Fibroblast of skin of scalp (primary cell): ENCODE results near the gene PDE6D. TPM values are rescaled to one million over a fixed set of nuclear protein-coding genes. Genes with fewer than 3 reads are reported as not detected.

Source experiments
- DNase-seq: peaks from one replicate; pipeline ENCODE4 v3.0.0-alpha.2; 2013
- polyA plus RNA-seq, 2 experiments: library from polyadenylated mRNA; unstranded; fragments of 120-200 nt; gene quantifications; one replicate each; pipeline ENCODE4 v1.2.1, GENCODE V29; 2013; ENCODE audit not compliant: insufficient read length in 2 of 2

Gene PDE6D
- 23.5 TPM for polyA plus RNA-seq (2013, experiment 1 of 2; ENCODE audit: insufficient read length)
- polyA plus RNA-seq (2013, experiment 2 of 2; ENCODE audit: insufficient read length), result 23.2 TPM

GRCh38 chr2:231780909-231781797 lies at the start of gene PDE6D:
PDE6D (minus strand) TSS chr2:231781282; CDS start chr2:231781114, 168 bp downstream.
- DNase-seq, result peak; percentile 99

- no peak for DNase-seq
Observed at GRCh38 chr2:231821908-231822307, 40.8 kb upstream of the PDE6D start.

DNA sequence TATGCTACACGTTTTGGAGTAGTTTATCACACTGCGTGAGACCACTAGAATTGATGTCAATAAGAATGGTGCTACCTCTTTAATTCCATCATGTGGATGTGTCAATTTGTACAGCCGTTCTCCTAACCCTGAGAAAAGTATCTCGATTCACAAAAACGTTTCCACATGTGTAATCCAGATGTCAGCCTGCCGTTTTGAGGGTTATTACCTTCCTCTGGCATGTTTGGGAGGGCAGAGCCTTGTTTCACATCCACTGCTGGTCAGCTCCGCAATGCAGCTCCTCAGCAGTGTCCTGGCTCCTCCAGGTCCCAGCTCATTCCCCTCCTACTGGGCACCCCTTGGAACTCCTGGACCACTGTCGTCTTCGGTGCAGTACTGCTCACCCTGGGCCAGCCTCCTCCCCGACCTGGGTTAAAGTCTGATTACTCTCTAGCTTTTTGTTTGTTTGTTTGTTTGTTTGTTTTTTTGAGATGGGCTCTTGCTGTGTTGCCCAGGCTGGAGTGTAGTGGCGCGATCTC lies 39.8 kb upstream of the PDE6D start:
- no peak for DNase-seq

- no peak for DNase-seq
Observed at GRCh38 chr2:231819447-231820042, 38.5 kb upstream of the PDE6D start.

DNA sequence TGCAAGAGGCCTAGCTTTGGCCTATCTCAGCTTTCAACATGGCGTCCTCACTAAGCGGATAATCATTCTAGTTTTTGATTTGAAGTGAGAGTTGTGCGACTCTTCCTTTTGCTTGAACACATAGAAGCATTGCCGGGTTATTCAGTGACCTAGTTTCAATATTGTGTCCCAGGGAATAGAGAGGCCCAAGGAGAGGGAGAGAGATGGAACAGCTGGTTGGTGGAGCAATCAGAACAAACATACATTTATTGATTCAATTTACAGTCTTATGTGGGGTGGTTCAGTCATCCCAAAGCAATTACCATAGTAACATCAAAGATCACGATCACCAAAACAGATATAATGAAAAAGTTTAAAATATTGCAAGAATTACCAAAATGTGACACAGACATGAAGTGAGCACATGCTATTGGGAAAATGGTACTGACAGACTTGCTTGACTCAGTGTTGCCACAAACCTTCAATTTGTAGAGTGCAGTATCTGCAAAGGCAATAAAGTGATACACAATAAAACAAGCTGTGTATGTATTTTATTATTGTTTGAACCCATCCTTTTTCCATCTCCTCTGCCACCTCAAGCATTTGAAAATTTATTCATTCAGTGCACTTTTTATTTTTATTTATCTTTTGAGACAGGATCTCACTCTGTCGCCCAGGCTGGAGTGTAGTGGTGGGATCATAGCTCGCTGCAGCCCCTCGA lies 35.4 kb upstream of the PDE6D start:
- DNase-seq, result no peak

GRCh38 chr2:231810905-231811304 lies 29.8 kb upstream of the PDE6D start:
- peak; percentile 76 for DNase-seq

GRCh38 chr2:231807020-231807419 lies 25.9 kb upstream of the PDE6D start:
- peak; percentile 41 for DNase-seq

- no peak for DNase-seq
Observed at GRCh38 chr2:231803501-231804138, 22.5 kb upstream of the PDE6D start.

DNA sequence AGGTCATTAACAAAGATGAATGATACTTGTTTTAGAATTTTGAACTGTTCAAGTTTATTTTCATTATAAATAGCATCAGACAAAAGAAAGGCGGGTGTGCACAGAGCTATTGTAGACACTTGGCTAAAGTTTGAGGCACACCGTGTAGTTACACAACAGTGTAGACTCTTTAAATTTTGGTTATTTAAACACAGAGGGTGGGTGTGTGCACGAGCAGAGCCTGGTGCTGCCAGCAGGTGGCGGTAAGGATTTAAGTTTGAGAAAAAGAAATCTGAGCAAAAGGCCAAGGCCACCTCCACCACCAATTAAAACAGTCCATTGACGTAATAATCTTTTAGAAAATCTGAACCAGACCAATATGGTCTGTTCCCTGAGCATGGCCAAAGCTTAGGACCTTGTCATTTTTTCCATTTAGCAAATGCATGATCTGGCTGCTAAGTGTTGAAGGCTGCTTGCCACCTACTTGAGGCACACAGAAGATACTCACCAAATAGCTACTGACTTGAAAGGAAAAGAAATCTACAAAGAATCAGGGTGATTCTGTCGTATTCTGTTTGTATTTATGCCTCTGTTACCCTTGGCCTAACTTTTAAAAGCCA lies 19.5 kb upstream of the PDE6D start:
- peak; percentile 26 for DNase-seq

DNA sequence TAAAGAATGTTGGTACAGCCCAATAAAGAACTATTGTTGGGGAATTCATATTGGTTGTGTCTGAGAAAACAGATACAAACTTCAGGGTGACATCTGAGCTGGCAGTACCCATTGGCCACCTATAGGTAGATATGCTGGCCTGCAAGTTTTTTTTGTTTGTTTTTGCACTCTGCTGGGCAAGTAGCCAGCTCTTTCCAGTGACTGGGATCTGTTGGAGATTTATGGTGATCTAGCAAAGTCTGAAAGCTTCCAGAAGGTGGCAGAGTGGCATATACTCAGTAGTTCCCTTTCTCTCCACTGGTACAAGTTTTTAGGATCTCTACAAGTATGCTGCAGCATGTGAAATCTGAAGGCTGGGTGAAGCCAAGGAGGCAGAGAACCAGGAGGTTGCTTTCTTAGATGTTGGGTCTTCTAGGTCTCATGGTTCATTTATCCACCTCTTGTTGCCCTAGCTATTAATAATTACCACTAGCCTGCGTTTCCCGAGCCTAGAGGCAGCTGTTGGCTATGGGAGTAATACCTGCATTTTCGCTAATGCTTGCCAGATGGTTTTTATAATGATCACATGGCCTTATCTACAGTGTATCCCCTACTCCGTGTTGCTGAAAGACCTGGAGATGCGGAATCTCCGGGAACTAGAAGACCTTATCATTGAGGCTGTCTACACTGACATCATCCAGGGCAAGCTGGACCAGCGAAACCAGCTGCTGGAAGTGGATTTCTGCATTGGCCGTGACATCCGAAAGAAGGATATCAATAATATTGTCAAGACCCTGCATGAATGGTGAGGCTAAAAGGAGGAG lies 14.6 kb upstream of the PDE6D start:
- peak; percentile 77 for DNase-seq

DNA sequence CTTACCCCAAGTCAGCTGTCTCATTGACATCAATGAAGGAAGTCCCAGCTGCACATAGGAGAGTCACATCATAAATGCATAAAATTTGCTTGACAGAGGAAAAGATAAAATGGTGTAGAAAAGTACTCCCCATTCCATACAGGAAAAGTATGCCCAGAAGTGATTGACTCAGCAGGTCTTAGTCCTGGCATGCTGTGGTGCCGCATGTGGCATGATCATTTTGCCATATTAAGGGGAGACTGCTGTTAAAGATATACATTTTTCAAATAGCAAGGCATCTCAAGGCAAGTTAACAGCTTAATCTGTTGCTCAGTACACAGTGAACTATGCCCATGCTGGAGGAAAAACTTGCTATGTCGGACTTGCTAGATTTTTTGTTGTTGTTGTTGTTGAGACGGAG lies 13.3 kb upstream of the PDE6D start:
- no peak for DNase-seq

DNA sequence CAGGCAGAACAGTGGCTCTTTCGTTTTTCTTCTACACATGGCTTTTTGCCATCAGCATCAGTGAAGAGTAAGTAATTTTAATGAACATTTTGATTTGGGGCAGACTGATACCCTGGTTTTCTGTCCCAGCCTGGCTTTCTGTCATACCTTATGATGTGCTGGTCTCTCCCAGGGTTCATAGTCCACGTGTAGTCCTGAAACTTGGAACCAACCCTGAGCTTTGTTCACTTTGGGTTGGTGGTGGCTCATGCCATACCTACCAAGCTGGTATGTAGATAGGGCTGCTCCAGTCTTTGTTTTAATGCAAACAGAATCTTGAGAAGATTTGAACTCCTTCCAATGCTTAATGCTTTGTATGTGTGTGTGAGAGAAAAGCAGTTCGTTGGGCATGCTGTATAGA lies 10.0 kb upstream of the PDE6D start:
- no peak for DNase-seq

GRCh38 chr2:231786917-231787292 lies 5.8 kb upstream of the PDE6D start:
- no peak for DNase-seq

DNA sequence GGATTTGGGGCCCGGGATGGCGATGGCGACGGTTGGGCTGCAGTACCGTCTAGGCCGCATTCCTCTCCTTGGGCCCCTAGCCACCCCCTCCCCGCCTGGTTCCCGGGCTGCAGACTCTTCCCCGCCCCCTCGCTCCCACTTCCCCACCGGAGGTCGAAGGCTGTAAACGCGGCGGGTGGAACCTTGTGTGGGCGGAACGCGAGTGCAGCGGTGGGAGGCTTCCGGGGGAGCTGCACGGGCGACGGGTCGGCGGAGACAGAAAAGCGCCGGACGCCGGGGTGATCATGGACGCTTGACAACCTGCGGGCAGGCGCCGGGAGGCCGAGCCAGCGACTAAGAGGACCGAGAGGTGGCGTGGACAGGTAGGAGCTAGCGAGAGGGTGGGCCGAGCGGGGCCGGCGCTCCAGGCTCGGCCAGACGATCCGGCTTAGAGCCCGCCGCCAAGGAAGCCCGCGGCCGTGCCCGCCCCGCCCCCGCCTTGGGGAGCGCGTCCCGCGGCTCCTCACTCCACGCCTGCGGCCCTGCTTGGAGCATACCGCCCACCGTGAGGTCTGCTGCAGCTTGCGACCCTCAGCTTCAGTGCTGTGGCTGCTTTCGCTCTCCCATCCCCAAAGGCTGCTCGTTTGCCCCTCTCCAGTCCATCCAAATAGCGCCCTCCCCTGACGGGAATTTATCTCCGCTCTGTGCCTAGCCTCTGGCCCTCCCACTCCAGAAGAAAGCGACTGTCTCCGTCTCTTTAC lies 5.3 kb upstream of the PDE6D start, which contains the start of gene COPS7B:
TSS of gene COPS7B (plus strand) at position 269 of the 740 bp plus-strand sequence. CDS start 2,126 bp downstream, outside the sequence.
- DNase-seq, result peak; percentile 85

DNA sequence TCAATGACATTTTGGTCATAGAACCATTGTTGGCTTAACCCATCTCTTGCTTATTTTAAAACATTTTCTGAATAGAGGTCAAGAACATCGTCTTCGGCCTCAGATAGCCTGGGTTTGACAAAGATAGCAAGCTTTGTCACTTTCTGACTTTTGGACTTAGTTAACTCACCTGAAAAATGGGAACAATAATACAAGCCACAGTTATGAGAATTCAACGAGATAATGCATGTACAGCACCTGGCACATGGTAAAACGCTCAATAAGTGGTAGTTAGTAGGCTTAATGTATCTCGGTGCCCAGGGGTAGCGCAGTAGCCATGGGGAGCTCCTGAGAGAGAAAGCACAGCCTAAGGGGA lies 4.7 kb upstream of the PDE6D start:
- no peak for DNase-seq

DNA sequence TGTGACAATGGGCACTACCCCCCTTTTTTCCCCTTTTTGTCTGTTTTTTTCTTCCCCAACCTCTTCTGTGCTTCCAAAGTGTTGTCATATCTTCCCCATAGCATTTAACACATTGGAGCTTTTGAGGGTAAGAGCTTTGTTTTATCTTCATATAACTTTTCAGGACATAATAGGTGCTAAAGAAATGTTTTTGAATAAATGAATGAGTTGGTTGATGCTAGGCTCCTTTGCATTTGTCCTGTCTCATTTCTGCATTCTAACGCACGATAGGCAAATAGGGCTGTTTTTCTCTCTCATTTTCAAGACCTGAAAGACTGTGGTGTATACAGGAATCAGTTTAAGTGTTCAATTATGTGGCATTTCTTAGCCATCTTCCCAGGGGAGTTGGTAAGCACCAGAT lies 4.3 kb upstream of the PDE6D start:
- DNase-seq, result no peak

DNA sequence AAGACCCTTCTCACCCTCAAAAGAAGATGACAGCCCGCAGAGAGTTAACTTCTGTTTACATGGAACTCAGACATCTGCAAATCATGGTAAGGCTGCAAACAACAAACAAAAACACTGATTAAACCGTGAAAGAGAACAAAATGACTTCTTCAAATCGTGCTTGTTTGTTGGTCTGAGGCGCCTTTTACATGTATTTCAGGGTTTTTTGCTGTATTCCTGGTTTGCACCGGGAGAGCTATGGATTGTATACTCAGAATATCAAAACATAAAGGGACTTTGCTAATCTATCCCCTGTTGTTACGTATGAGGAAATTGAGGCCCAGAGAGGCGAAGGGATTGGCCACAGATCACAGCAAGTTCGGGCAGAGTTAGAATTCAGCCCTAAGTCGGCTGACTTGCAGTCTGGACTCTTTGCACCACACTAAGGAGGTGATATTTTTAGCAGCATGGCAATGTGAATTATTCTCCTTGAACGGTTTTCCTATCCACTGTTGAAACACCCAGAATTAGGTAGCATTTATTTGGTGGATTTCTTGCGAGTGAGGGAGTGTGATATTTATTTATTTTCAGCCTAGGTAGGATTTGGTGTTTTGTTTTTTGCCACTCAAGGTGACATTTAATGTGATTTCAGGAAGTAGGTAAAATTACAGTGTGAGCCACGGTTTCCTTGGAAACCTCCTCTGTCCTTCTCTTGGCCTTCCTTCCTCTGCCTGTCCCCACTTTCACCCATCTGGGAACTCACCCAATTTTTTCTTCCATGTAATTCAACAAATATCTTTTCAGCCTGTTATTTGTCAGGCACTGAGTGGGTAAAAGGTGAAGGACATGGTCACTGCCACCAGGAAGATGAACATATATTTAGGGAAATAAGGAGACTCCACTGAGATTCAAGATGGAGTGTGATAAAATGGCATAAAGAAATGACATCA lies 980 bp upstream of the PDE6D start:
- DNase-seq, result peak; percentile 18

GRCh38 chr2:231780123-231780908 lies 766 bp downstream of the PDE6D start:
- no peak for DNase-seq
